ENCODE measurements around the gene DZIP3. TPM values are rescaled to one million over a fixed set of nuclear protein-coding genes. Genes with fewer than 3 reads are reported as not detected.
"Not testable (repeated sequence)": the region's sequence is repeated elsewhere in the genome, so short reads cannot be mapped to it uniquely, and the experiment has no call there.

Gene DZIP3
- total and polyA plus RNA-seq, 2 experiments from 2014 or later: 5.4 to 6.5 TPM

DNA sequence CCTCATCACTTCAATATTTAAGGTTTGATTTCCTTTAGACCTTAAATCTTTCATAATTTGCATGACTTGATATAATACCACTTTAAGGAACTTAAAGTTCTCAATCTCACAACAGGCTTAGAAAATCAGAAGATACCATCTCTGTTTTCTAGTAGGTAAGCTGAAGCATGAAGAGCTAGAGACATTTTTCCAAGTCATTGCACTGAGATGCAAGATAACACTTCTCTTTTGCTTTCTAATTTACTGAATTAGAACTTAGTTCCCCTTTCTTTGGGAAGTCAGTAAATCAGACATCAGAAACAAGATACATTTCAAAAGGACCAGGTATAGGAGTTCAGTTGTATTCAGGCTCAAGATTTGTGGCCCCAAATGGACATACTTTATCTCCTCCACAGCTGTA is 79.7 kb downstream of the DZIP3 start:
- no peaks in the 10 kb centered on the region for H3F3A ChIP-seq (ENCODE audit: insufficient read depth)
- in situ Hi-C loops (cut with MboI): loop anchor here (10.0 kb wide), 1 partner anchor 246 kb away; no protein-coding TSS in a partner anchor
- H3K79me2 ChIP-seq (ENCODE audit: insufficient read depth): no peaks in the 10 kb centered on the region
- H3K4me1 ChIP-seq (ENCODE audit: insufficient read depth): no peaks in the 10 kb centered on the region
- H3K9ac ChIP-seq: no peak overlapping the region
- H4K20me1 ChIP-seq (ENCODE audit: insufficient read depth): no peaks in the 10 kb centered on the region
- H2AFZ ChIP-seq: no peak overlapping the region
- TF ChIP-seq EZH2phosphoT487 (IDR thresholded peaks at IDR 0.05; ENCODE audit: insufficient read depth, low read depth) (no peak), EZH2 (IDR thresholded peaks at IDR 0.05; ENCODE audit: insufficient read depth, poor library complexity, severe bottlenecking) (no peak)
- H3K4me2 ChIP-seq (ENCODE audit: unreplicated experiment): no peak overlapping the region
- no peak for DNase-seq
- H3K27ac ChIP-seq: no peak overlapping the region
- no peaks in the 10 kb centered on the region for H3K9me2 ChIP-seq (ENCODE audit: insufficient read depth)
- no peaks in the 10 kb centered on the region for H3K36me3 ChIP-seq (ENCODE audit: low read depth)
- H3K4me3 ChIP-seq: no peak overlapping the region
- no peaks in the 10 kb centered on the region for H3K9me3 ChIP-seq (ENCODE audit: low read depth)
- no peaks in the 10 kb centered on the region for H3K27me3 ChIP-seq (replicated peaks; ENCODE audit: insufficient read depth)

DNA sequence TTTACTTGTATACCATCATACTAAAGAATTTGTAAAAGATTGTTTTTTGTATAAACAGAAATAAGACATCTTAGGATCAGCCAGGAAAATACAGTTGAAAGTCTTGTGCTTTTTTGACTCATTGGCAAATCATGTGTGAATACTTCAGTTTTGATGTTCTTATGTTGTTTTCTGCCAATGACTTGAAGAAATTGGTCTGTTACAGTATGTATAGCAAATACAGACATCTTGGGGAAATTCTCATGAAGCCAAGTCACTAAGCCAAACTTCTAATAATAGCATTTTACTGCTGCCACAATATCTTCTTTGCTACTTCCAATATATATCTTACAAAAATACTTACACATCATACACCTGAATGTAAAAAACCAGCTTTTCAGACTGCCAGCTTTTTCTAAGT is 83.2 kb downstream of the DZIP3 start:
- no peaks in the 10 kb centered on the region for H3K27me3 ChIP-seq (replicated peaks; ENCODE audit: insufficient read depth)
- H3K4me2 ChIP-seq (ENCODE audit: unreplicated experiment): no peak overlapping the region
- no peaks in the 10 kb centered on the region for H3K79me2 ChIP-seq (ENCODE audit: insufficient read depth)
- TF ChIP-seq EZH2 (IDR thresholded peaks at IDR 0.05; ENCODE audit: insufficient read depth, poor library complexity, severe bottlenecking): no peak
- TF ChIP-seq EZH2phosphoT487 (IDR thresholded peaks at IDR 0.05; ENCODE audit: insufficient read depth, low read depth): no peak
- no peaks in the 10 kb centered on the region for H4K20me1 ChIP-seq (ENCODE audit: insufficient read depth)
- H3K9me2 ChIP-seq (ENCODE audit: insufficient read depth): no peaks in the 10 kb centered on the region
- H3K4me3 ChIP-seq: no peak overlapping the region
- no peak overlapping the region for H3K27ac ChIP-seq
- H3K4me1 ChIP-seq (ENCODE audit: insufficient read depth): no peaks in the 10 kb centered on the region
- no peak for DNase-seq
- in situ Hi-C loops (cut with MboI): no loop called here
- no peaks in the 10 kb centered on the region for H3F3A ChIP-seq (ENCODE audit: insufficient read depth)
- H3K9me3 ChIP-seq (ENCODE audit: low read depth): no peaks in the 10 kb centered on the region
- no peak overlapping the region for H2AFZ ChIP-seq
- no peak overlapping the region for H3K9ac ChIP-seq
- H3K36me3 ChIP-seq (ENCODE audit: low read depth): no peaks in the 10 kb centered on the region

DNA sequence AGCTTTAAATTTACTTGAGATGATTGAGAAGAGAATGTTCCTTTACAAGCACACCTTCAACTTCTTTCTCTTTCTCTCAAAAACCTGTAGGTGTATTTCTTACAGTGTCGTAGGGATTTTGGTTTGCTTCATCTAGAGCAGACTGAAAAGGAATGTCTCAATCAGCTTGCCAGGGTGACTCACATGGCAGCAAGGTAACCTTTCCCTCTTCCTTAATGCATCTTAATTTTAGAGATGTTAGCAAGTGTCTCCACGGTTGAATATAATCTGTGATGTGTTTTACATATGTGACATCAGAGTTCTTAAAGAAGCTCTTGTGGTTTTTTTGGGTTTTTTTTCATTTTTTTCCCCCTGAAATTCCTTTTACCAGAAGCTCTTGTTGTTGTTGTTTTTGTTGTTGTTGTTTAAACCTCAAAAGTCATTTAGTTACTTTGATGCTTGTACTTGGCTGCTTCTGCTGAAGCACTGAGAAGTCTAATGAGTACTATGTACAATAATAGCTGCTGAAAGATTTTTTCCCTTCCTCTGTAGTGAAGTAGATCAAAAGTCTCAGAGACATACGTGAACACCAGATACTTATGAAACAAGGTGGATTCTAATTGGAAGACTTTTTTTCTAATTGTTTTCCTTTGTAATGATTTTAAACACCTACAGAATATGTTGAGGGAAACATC is 84.6 kb downstream of the DZIP3 start:
- Histone ChIP-seq H3K4me3 (no peak overlapping the region), H3K9me2 (ENCODE audit: insufficient read depth) (no peaks in the 10 kb centered on the region), H3K79me2 (ENCODE audit: insufficient read depth) (no peaks in the 10 kb centered on the region), H3K27me3 (replicated peaks; ENCODE audit: insufficient read depth) (no peaks in the 10 kb centered on the region), H3K9ac (no peak overlapping the region), H4K20me1 (ENCODE audit: insufficient read depth) (no peaks in the 10 kb centered on the region), H2AFZ (no peak overlapping the region), H3K36me3 (ENCODE audit: low read depth) (no peaks in the 10 kb centered on the region), H3K9me3 (ENCODE audit: low read depth) (no peaks in the 10 kb centered on the region), H3K4me1 (ENCODE audit: insufficient read depth) (no peaks in the 10 kb centered on the region), H3F3A (ENCODE audit: insufficient read depth) (no peaks in the 10 kb centered on the region), H3K4me2 (ENCODE audit: unreplicated experiment) (no peak overlapping the region), H3K27ac (no peak overlapping the region)
- in situ Hi-C loops (cut with MboI): no loop called here
- no peak for DNase-seq
- whole genome bisulfite sequencing, 2 experiments (ENCODE audit: low coverage in 1 of 2, low lambda C conversion rate in 2 of 2, missing lambda C conversion rate in 2 of 2): 87 to 100% methylated on average over 3 of the region's 3 CpGs
- no peak for TF ChIP-seq EZH2phosphoT487 (IDR thresholded peaks at IDR 0.05; ENCODE audit: insufficient read depth, low read depth)
- no peak for TF ChIP-seq EZH2 (IDR thresholded peaks at IDR 0.05; ENCODE audit: insufficient read depth, poor library complexity, severe bottlenecking)

DNA sequence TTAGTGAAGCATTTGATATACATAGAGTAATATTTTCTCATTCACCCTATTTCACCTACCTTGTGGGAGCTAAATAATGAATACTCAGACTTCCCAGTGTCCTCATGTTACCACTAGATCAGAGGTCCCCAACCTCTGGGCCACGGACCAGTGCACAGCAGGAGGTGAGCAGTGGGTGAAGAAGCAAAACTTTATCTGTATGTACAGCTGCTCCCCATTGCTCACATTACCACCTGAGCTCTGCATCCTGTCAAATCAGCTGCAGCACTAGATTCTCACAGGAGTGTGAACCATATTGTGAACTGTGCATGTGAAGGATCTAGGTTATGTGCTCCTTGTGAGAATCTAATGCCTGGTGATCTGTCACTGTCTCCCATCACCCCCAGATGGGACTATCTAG is 88.3 kb downstream of the DZIP3 start:
- no peak overlapping the region for H3K27ac ChIP-seq
- WGBS, 2 experiments (ENCODE audit: low coverage in 1 of 2, low lambda C conversion rate in 2 of 2, missing lambda C conversion rate in 2 of 2): 71 to 83% methylated on average over 1 of the region's 1 CpG
- in situ Hi-C loops (cut with MboI): no loop called here

DNA sequence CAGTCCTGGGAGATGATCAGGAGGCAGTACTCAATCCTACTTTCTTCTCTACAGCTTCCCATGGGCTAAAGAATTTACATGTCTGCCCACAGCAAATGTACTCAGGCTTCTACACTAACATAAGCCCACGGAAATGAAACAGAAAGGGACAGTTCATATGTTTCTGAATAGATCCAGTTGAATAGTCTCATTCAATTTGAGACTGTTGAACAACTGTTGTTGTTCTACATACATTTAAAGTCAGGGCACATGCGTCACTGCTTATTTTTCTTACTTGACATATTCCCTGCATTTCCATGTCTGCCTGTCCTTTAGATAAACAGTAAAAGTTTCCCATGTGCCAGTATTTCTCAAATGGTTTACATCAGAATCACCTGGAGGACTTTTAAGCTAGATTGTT is 102.8 kb downstream of the DZIP3 start:
- in situ Hi-C loops (cut with MboI); H3K9me3 ChIP-seq (ENCODE audit: low read depth); H3K27ac ChIP-seq; H3K4me2 ChIP-seq (ENCODE audit: unreplicated experiment); H2AFZ ChIP-seq; H3K79me2 ChIP-seq (ENCODE audit: insufficient read depth); H4K20me1 ChIP-seq (ENCODE audit: insufficient read depth); H3K9me2 ChIP-seq (ENCODE audit: insufficient read depth); H3K4me3 ChIP-seq; H3K36me3 ChIP-seq (ENCODE audit: low read depth); H3K4me1 ChIP-seq (ENCODE audit: insufficient read depth); H3K9ac ChIP-seq; H3K27me3 ChIP-seq (replicated peaks; ENCODE audit: insufficient read depth); H3F3A ChIP-seq (ENCODE audit: insufficient read depth); DNase-seq: not testable (repeated sequence)
- 76 to 88% methylated on average over 2 of the region's 2 CpGs for WGBS, 2 experiments (ENCODE audit: low coverage in 1 of 2, low lambda C conversion rate in 2 of 2, missing lambda C conversion rate in 2 of 2)

More for the DNA sequence above, 88.3 kb downstream of the DZIP3 start:
- H3K4me3 ChIP-seq: no peak overlapping the region
- H3K4me2 ChIP-seq (ENCODE audit: unreplicated experiment): no peak overlapping the region
- H3K9me3 ChIP-seq (ENCODE audit: low read depth): no peaks in the 10 kb centered on the region
- TF ChIP-seq EZH2phosphoT487 (IDR thresholded peaks at IDR 0.05; ENCODE audit: insufficient read depth, low read depth) (no peak), EZH2 (IDR thresholded peaks at IDR 0.05; ENCODE audit: insufficient read depth, poor library complexity, severe bottlenecking) (no peak)
- no peak for DNase-seq
- H3K9me2 ChIP-seq (ENCODE audit: insufficient read depth): no peaks in the 10 kb centered on the region
- no peaks in the 10 kb centered on the region for H3K79me2 ChIP-seq (ENCODE audit: insufficient read depth)
- H2AFZ ChIP-seq: no peak overlapping the region
- H3F3A ChIP-seq (ENCODE audit: insufficient read depth): no peaks in the 10 kb centered on the region
- no peak overlapping the region for H3K9ac ChIP-seq
- no peaks in the 10 kb centered on the region for H3K36me3 ChIP-seq (ENCODE audit: low read depth)
- H3K27me3 ChIP-seq (replicated peaks; ENCODE audit: insufficient read depth): no peaks in the 10 kb centered on the region
- H3K4me1 ChIP-seq (ENCODE audit: insufficient read depth): no peaks in the 10 kb centered on the region
- H4K20me1 ChIP-seq (ENCODE audit: insufficient read depth): no peaks in the 10 kb centered on the region

All from GM23248 (cell line).